GM18868 (cell line): Measurements from ENCODE around the gene TMEM218.

Source experiments
- ATAC-seq: cut with Tn5 transposase; IDR thresholded peaks from one replicate; pipeline ENCODE4 v1.9.1; 2021; ENCODE audit warnings: mild to moderate bottlenecking, moderate library complexity; ENCODE audit not compliant: unreplicated experiment

Gene TMEM218

GRCh38 chr11:125078016-125078415 lies 33.4 kb downstream of the TMEM218 start:
- no peak for ATAC-seq

- no peak for ATAC-seq
These were observed 35.0 kb downstream of the TMEM218 start for GRCh38 chr11:125076378-125076945.

GRCh38 chr11:125075900-125076317 lies 35.5 kb downstream of the TMEM218 start:
- no peak for ATAC-seq

DNA sequence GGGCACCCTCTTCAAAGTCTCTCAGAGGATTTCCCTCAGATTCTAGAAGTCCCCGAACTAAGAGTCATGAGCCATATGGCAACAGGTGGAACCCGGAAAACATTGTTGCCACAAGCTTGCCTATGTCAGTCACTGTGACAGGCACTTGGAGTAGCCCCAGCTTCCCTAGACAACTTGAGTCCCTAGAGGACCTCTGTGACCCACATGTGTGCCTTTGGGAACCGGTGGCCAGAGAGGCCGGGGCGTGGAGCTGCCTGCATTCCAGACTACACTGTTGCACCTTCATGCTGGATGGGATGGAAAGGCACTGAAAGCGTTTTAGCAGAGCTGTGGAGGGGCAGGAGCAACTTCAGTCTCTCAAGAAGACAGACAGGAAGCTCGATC lies 36.2 kb downstream of the TMEM218 start:
- ATAC-seq: no peak

- no peak for ATAC-seq
These were observed 36.8 kb downstream of the TMEM218 start for GRCh38 chr11:125074511-125075241.

DNA sequence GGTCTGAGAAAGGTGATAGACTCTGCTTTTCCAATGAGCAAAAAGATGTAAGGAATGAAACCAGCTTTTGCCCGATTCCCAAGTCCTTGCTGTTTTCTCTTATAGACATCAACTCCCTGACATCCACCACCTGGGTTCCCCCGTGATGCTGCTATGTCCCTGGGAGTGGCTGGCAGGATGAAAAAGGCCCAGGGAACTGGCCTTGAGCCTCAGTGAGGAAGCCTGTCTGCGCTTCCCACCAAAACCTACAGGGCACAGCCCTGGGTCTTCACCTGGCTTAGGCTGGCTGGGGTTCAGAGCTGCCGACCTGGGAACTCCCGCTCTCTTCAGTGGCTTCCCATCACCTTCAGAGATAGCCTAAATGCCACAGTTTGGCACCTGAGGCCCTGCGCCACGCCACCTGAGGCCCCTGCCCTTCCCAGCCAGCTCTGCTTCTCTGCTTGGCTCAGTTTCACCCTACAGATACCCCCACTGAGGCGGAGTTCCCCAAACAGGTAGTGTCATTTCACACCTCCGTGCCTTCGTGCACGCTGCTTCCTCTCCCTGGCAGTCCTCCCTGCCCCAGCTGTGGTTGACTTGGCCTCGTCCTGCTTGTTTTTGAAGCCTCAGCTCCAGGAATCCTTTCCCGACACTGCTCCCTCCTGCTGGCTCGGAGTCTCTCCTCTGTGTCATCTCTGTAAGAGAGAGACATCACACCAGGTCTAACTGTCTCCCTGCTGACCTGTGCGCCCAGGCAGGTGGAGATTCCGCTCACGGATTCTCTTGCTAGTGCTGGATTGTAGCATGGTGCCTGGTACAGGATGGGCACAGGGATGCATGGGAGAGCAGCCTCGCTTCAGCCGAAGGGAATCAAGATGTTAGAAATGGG lies 37.6 kb downstream of the TMEM218 start:
- ATAC-seq: no peak

DNA sequence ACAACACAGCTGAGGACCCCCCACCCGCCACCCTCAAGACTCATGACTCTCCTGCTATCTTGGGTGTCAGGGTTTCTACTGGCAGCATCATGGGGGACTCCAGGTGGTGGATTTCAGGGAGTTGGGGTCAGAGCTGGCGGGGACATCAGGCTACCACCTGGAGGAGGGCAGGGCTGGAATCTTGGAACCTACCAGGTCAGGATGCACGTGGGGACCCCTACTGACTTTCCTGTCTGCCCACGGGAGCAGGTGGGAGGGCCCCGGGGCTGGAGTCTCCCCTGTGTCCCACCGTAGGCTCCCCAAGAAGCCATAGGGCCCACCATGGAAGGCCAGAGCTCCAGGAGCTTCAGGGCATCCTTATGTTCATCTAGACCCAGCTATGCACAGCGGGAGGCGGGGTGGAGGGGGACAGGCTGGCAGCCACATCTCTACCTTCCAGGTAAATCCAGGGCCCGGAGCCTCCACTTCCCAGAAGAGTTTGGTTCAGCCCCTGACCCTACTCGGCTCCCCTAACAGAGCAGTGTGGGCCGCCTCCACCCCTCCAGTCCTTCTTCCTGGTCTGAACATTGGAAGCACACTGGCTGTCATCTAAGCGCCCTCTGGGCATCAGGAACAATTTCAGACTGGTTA lies 38.4 kb downstream of the TMEM218 start:
- ATAC-seq: no peak

DNA sequence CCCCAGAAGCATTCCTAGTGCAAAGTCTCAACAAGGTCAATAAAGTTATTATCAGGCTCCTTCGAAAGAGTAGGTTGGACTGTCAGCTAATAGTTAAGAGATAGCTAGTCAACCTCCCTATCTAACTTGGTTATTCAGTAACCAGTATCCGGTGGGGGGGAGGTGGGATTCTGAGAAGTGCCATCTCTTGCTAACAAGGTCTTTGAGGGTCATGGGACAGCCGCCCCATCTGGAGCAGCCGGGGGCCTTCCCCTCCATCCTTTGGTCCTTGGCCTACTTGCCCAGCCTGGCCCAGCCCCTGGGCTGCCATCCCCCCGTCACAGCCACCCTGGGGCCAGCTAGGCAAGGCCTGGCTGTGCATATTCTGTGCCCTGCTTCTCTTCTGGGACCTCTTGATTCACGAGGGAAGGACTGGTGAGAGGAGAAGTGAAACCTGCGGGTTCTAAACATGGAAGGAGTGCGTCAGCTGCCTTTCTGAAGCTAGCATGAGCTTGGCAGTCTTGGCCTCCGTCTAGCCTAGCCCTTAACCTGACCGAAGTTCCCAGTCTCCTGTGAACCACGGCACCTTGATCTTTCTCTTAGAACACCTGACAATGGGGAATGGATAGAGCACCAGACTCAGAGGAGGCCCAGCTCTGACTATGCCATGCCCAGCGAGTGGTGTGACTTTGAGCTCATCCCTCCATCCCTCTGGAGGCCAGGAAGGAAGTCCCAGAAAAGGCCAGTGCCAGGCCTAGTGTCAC lies 39.0 kb downstream of the TMEM218 start:
- peak; percentile 88 for ATAC-seq

DNA sequence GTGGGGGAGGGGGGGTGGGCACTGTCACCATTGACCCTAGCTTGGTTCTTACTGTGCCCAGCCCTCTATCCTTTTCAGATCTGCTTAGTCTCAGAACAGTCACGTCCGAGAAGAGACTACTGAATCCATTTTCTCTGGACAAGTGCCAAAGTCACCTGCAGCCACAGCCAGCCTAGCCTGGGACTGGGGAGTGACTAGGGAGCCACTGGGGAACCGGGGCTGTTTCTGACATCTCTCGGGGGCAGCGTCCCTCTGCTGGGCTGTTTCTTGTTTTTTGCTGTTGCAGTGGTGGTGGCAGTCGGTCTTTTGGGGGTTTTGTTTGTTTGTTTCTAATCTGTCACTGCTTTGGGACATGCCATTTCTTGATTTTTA lies 39.6 kb downstream of the TMEM218 start:
- ATAC-seq: no peak

DNA sequence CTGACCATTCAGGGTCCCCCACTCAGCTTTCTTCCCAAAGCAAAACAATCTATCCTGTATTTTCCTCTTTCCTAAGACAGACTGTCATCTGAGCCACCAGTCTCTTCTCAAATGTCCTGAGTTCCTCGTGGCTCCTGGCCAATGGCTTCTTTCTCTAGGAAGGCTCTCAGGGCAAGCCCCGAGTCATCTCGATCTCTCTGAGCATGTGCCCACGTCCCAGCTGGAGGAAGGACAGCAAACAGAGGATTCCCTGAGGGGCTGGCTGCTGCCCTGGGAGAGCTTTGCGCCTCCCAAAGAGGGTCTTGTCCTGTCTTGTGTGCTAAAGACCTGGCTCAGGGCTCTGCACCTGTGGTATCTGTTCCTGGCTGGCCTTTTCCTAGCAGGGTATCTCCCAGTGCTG lies 40.0 kb downstream of the TMEM218 start:
- no peak for ATAC-seq

GRCh38 chr11:125070699-125071254 lies 40.6 kb downstream of the TMEM218 start:
- peak; percentile 54 for ATAC-seq

GRCh38 chr11:125069796-125070195 lies 41.6 kb downstream of the TMEM218 start:
- no peak for ATAC-seq

GRCh38 chr11:125069008-125069407 lies 42.4 kb downstream of the TMEM218 start:
- no peak for ATAC-seq

GRCh38 chr11:125068368-125068767 lies 43.1 kb downstream of the TMEM218 start:
- ATAC-seq: no peak

- ATAC-seq: no peak
These were observed 47.4 kb downstream of the TMEM218 start for GRCh38 chr11:125064070-125064469.

DNA sequence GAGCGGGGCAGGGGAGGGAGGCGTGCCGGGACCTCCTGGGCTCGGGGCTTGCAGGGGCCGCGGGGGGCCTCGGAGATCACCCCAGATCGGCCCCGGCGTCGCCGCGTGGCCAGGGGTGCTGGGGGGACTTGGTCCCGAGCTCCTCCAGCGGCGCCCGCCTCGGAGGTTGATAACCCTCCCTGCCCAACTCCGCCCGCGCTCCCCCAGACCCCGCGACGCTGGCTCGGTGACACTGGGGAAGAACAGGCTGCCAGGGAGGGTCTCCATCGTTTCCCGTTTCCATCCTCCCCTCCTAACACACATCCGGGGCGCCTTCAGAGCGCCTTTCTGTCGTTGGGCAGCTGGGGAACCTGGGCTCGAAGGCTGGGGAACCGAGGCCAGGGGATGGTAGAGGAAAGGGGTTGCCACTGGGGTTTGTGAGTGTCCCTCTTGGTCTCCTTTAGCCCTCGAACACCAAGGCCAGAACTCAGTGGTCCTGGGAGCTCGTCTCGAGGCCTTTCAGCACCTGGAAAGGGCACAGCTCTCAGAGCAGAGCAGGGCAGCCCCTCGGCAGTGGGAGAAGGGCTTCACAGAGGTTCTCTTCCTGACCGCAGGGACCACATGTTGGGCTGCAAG lies 47.9 kb downstream of the TMEM218 start:
- ATAC-seq: peak; percentile 21

DNA sequence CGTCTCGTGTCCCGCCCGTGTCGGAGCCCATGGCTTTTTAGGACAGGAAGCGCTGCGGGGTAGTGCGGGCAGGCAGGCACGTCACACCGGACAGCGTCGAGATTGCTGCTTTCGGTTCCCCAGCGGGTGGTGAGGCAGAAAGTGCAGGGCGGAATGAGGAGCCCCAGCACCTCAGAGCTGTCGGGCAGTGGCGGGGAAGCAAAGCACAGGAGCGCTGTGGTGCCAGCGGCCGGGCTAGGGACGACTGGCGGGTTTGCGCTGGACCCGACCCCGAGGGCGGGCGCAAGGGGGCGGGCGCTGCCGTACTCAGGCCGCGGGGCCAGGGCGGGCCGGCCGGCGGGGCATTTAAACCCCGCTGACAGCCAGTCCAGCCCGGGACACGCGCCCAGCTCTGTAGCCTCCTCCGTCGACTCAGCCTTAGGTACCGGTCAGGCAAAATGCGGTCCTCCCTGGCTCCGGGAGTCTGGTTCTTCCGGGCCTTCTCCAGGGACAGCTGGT lies 48.4 kb downstream of the TMEM218 start, which contains the start of gene SLC37A2:
Gene SLC37A2 (plus strand): TSS at position 375 of the 498 bp plus-strand sequence. CDS start 63 bp downstream, at position 438.
- peak; percentile 94 for ATAC-seq

- ATAC-seq: no peak
These were observed 49.1 kb downstream of the TMEM218 start for GRCh38 chr11:125062218-125062930.

GRCh38 chr11:125061281-125061680 lies 50.1 kb downstream of the TMEM218 start:
- ATAC-seq: no peak
